ENCODE data around the gene TENM4. TPM values are rescaled to one million over a fixed set of nuclear protein-coding genes. Genes with fewer than 3 reads are reported as not detected.

The TENM4 gene
- total RNA-seq, 2 experiments from 2014 or later = not detected

- BruUV-seq (replicated peaks) = no TSS peak
- CTCF ChIA-PET (ENCODE audit: unreplicated experiment) = no interaction called here
- DNase-seq (ENCODE audit: low spot score) = no peak
Observed at GRCh38 chr11:78690352-78690987, 750.4 kb downstream of the TENM4 start.

GRCh38 chr11:78689585-78690153 is 751.2 kb downstream of the TENM4 start:
- no peak for TF ChIP-seq EZH2phosphoT487 (IDR thresholded peaks at IDR 0.05; ENCODE audit: borderline replicate concordance, low read depth, low read length)
- H3K4me2 ChIP-seq (ENCODE audit: low read length) = no peak overlapping the region
- H2AFZ ChIP-seq (ENCODE audit: low read length) = no peak overlapping the region
- no peaks in the 10 kb centered on the region for H3K4me1 ChIP-seq (ENCODE audit: insufficient read depth, low read length, poor library complexity, severe bottlenecking)
- no peak overlapping the region for H3K4me3 ChIP-seq (ENCODE audit: low read depth, low read length, poor library complexity, severe bottlenecking)
- H4K20me1 ChIP-seq (ENCODE audit: insufficient read depth, low read length) = no peaks in the 10 kb centered on the region
- no peaks in the 10 kb centered on the region for H3K36me3 ChIP-seq (ENCODE audit: insufficient read depth, low read length)
- no peaks in the 10 kb centered on the region for H3K9me3 ChIP-seq (ENCODE audit: low read length)
- no peaks in the 10 kb centered on the region for H3K79me2 ChIP-seq (ENCODE audit: insufficient read depth, low read depth, low read length)
- no peaks in the 10 kb centered on the region for H3K9me2 ChIP-seq (ENCODE audit: insufficient read depth, low read length)
- H3K27ac ChIP-seq (ENCODE audit: low read depth, low read length, poor library complexity, severe bottlenecking) = no peak overlapping the region
- ChIA-PET POLR2A (no interaction called here), CTCF (ENCODE audit: unreplicated experiment) (no interaction called here)
- BruUV-seq (replicated peaks) = no TSS peak
- no peak for DNase-seq (ENCODE audit: low spot score)
- intact Hi-C loops (cut with micrococcal nuclease; ENCODE audit: unreplicated experiment) = no loop called here

More at GRCh38 chr11:78690352-78690987, 750.4 kb downstream of the TENM4 start:
- no peaks in the 10 kb centered on the region for H4K20me1 ChIP-seq (ENCODE audit: insufficient read depth, low read length)
- no peak overlapping the region for H3K27ac ChIP-seq (ENCODE audit: low read depth, low read length, poor library complexity, severe bottlenecking)
- no peaks in the 10 kb centered on the region for H3K36me3 ChIP-seq (ENCODE audit: insufficient read depth, low read length)
- intact Hi-C loops (cut with micrococcal nuclease; ENCODE audit: unreplicated experiment) = no loop called here
- TF ChIP-seq EZH2phosphoT487 (IDR thresholded peaks at IDR 0.05; ENCODE audit: borderline replicate concordance, low read depth, low read length) (no peak), CTCF (conservative IDR thresholded peaks at IDR 0.05; ENCODE audit: low read length) (no peak)
- H3K79me2 ChIP-seq (ENCODE audit: insufficient read depth, low read depth, low read length) = no peaks in the 10 kb centered on the region
- H3K4me3 ChIP-seq (ENCODE audit: low read depth, low read length, poor library complexity, severe bottlenecking) = no peak overlapping the region
- no peaks in the 10 kb centered on the region for H3K4me1 ChIP-seq (ENCODE audit: insufficient read depth, low read length, poor library complexity, severe bottlenecking)
- POLR2A ChIA-PET = interaction anchor here (0.6 kb wide), 1 partner anchor 1195 kb away, joined by 3 read pairs; no protein-coding TSS in a partner anchor
- no peak overlapping the region for H3K4me2 ChIP-seq (ENCODE audit: low read length)
- H3K9me2 ChIP-seq (ENCODE audit: insufficient read depth, low read length) = no peaks in the 10 kb centered on the region
- H3K9me3 ChIP-seq (ENCODE audit: low read length) = no peaks in the 10 kb centered on the region
- H2AFZ ChIP-seq (ENCODE audit: low read length) = no peak overlapping the region

GRCh38 chr11:78689101-78689500 is 751.7 kb downstream of the TENM4 start:
- Histone ChIP-seq H3K4me2 (ENCODE audit: low read length) (no peak overlapping the region), H3K79me2 (ENCODE audit: insufficient read depth, low read depth, low read length) (no peaks in the 10 kb centered on the region), H3K4me1 (ENCODE audit: insufficient read depth, low read length, poor library complexity, severe bottlenecking) (no peaks in the 10 kb centered on the region), H3K27ac (ENCODE audit: low read depth, low read length, poor library complexity, severe bottlenecking) (no peak overlapping the region), H3K9me3 (ENCODE audit: low read length) (no peaks in the 10 kb centered on the region), H2AFZ (ENCODE audit: low read length) (no peak overlapping the region), H3K4me3 (ENCODE audit: low read depth, low read length, poor library complexity, severe bottlenecking) (no peak overlapping the region), H4K20me1 (ENCODE audit: insufficient read depth, low read length) (no peaks in the 10 kb centered on the region), H3K36me3 (ENCODE audit: insufficient read depth, low read length) (no peaks in the 10 kb centered on the region), H3K9me2 (ENCODE audit: insufficient read depth, low read length) (no peaks in the 10 kb centered on the region)
- no TSS peak for BruUV-seq (replicated peaks)
- ChIA-PET CTCF (ENCODE audit: unreplicated experiment) (no interaction called here), POLR2A (no interaction called here)
- TF ChIP-seq EZH2phosphoT487 (IDR thresholded peaks at IDR 0.05; ENCODE audit: borderline replicate concordance, low read depth, low read length) (no peak), CTCF (conservative IDR thresholded peaks at IDR 0.05; ENCODE audit: low read length) (no peak)
- no peak for DNase-seq (ENCODE audit: low spot score)
- intact Hi-C loops (cut with micrococcal nuclease; ENCODE audit: unreplicated experiment) = no loop called here
